HK-2 (cell line): ENCODE data around the gene FBXL17.

ENCODE experiments used
- DNase-seq: peaks from one replicate; pipeline ENCODE4 v3.0.0-alpha.2; 2018; ENCODE audit not compliant: unreplicated experiment

FBXL17 gene

GRCh38 chr5:108084105-108084504 lies 297.8 kb downstream of the FBXL17 start:
- no peak for DNase-seq

- no peak for DNase-seq
These were observed 298.7 kb downstream of the FBXL17 start for GRCh38 chr5:108083232-108083631.

- no peak for DNase-seq
These were observed 300.2 kb downstream of the FBXL17 start for GRCh38 chr5:108081707-108082106.

GRCh38 chr5:108079753-108080152 lies 302.1 kb downstream of the FBXL17 start:
- no peak for DNase-seq

GRCh38 chr5:108078882-108079281 lies 303.0 kb downstream of the FBXL17 start:
- no peak for DNase-seq

- no peak for DNase-seq
These were observed 303.6 kb downstream of the FBXL17 start for GRCh38 chr5:108078345-108078744.

GRCh38 chr5:108074626-108075025 lies 307.3 kb downstream of the FBXL17 start:
- no peak for DNase-seq

- no peak for DNase-seq
These were observed 317.6 kb downstream of the FBXL17 start for GRCh38 chr5:108064302-108064701.

GRCh38 chr5:108061941-108062340 lies 320.0 kb downstream of the FBXL17 start:
- DNase-seq = no peak

GRCh38 chr5:108060340-108060739 lies 321.6 kb downstream of the FBXL17 start:
- DNase-seq = no peak

GRCh38 chr5:108059334-108059733 lies 322.6 kb downstream of the FBXL17 start:
- DNase-seq = no peak

GRCh38 chr5:108054349-108054748 lies 327.5 kb downstream of the FBXL17 start:
- no peak for DNase-seq

GRCh38 chr5:108046955-108047670 lies 334.8 kb downstream of the FBXL17 start:
- no peak for DNase-seq

- DNase-seq = no peak
These were observed 345.4 kb downstream of the FBXL17 start for GRCh38 chr5:108036482-108036881.

GRCh38 chr5:108028883-108029282 lies 353.0 kb downstream of the FBXL17 start:
- no peak for DNase-seq

- DNase-seq = no peak
These were observed 353.5 kb downstream of the FBXL17 start for GRCh38 chr5:108028412-108028811.

GRCh38 chr5:108025957-108026356 lies 355.9 kb downstream of the FBXL17 start:
- DNase-seq = no peak

GRCh38 chr5:108024986-108025385 lies 356.9 kb downstream of the FBXL17 start:
- no peak for DNase-seq

- DNase-seq = no peak
These were observed 365.8 kb downstream of the FBXL17 start for GRCh38 chr5:108016101-108016500.

- no peak for DNase-seq
These were observed 375.1 kb downstream of the FBXL17 start for GRCh38 chr5:108006791-108007190.

GRCh38 chr5:108003178-108003577 lies 378.7 kb downstream of the FBXL17 start:
- DNase-seq = no peak

GRCh38 chr5:108001222-108001621 lies 380.7 kb downstream of the FBXL17 start:
- DNase-seq = no peak

GRCh38 chr5:107997338-107997980 lies 384.4 kb downstream of the FBXL17 start:
- DNase-seq = no peak

GRCh38 chr5:107993341-107993740 lies 388.6 kb downstream of the FBXL17 start:
- no peak for DNase-seq
